D721Med (cell line): ENCODE measurements around the gene MYO6.

Experiments
- DNase-seq: peaks from one replicate; pipeline ENCODE4 v3.0.0; 2011; ENCODE audit warnings: low spot score; ENCODE audit not compliant: insufficient read length
- FAIRE-seq: peaks from 2 replicates; lab custom pipeline; 2011; peaks lifted over from hg19 to GRCh38; lab: Jason Lieb, UNC
- TF ChIP-seq, protein P1 (sequence below): IDR thresholded peaks from 2 replicates; pipeline ENCODE4 v1.5.1; 2012; ENCODE audit warnings: mild to moderate bottlenecking, control low read depth; ENCODE audit not compliant: insufficient read depth; ENCODE audit errors: missing control alignments

Gene MYO6

DNA sequence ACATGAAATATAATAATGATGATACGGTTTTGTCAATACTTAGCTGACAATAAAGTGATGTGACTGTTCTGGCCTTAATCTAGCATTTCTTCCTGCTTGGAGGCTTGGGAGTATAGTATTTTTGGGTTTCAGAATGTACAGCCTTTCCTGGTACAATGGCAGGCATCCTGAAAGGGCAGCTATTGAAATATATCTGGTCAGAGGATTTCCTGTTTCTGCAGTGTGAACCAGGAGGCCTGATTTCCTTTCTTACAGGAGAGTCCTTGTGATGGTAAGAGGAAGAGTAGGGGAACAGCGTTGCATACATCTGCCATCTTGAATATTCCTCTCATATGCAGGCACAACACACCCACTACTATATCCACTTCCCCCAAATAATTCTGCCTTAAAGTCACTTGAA, 93.7 kb downstream of the MYO6 start:
- TF ChIP-seq, protein P1, sequence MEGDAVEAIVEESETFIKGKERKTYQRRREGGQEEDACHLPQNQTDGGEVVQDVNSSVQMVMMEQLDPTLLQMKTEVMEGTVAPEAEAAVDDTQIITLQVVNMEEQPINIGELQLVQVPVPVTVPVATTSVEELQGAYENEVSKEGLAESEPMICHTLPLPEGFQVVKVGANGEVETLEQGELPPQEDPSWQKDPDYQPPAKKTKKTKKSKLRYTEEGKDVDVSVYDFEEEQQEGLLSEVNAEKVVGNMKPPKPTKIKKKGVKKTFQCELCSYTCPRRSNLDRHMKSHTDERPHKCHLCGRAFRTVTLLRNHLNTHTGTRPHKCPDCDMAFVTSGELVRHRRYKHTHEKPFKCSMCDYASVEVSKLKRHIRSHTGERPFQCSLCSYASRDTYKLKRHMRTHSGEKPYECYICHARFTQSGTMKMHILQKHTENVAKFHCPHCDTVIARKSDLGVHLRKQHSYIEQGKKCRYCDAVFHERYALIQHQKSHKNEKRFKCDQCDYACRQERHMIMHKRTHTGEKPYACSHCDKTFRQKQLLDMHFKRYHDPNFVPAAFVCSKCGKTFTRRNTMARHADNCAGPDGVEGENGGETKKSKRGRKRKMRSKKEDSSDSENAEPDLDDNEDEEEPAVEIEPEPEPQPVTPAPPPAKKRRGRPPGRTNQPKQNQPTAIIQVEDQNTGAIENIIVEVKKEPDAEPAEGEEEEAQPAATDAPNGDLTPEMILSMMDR = no peak
- DNase-seq = no peak
- FAIRE-seq = no peak

DNA sequence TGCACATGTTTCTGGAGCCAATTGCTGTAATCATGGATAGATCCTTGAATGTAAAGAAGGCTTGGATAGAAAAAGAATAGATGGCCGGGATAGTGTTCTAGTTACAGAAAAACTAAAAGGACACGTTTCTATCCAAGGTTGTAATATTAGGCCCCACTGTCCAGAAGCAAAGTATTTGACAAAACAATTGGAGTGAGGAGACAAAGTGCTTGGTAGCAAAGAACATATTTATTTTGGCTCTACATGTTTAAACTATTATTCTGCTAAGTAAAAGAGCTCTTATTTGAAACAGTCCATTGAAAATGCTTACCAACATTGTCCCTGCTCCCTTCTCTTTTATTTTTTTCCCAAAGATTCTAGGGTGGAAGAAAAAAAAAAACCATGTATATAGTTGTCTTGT, 94.4 kb downstream of the MYO6 start:
- no peak for FAIRE-seq
- no peak for DNase-seq
- TF ChIP-seq, protein P1 = no peak

DNA sequence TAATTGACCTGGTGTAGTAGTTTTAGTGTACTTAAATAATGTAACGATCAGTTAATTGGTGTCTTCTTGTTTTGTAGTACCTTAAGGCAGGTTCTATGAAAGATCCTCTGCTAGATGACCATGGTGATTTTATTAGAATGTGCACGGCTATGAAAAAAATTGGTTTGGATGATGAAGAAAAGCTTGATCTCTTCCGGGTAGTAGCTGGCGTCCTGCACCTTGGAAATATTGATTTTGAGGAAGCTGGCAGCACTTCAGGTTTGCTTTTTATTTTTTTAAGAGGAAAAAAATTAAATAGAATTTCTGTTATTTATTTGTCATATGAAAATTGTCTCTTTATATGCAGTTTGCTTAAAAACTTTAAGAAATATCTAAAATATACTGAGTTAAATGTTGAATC, 99.2 kb downstream of the MYO6 start:
- no peak for FAIRE-seq
- TF ChIP-seq, protein P1 = no peak
- DNase-seq = no peak

DNA sequence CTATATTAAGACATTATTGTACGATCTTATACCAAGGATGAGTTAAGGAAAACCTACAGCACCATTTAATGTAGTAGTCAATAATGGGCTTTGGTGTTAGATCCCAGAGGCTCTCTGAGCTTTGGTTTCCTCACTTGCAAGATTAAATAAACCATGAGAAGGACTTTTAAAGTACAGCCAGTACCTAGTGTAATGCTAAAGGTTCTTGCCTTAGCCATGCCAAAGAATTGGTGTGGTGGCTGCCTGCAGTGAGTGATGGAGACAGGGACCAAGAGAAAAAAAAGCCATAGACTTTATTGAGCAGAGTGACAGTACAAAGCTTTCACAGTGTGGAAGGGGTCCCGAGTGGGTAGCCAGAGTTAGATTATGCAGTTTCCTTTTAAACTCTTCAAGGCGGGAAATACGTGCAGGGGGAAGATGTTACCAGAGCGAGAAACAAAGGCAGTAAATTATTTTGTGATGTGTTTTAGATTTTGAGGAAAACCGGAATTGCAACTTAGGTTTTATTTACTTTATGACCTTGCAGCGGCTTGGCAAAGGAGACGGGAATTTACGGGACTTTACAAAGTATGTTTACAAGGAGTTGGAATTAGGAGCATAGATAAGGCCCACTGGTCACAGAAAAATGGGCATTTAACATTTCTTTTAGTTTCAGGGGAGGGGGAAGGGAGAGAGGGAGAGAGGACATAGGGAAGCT, 100.4 kb downstream of the MYO6 start:
- DNase-seq = no peak
- FAIRE-seq = no peak

DNA sequence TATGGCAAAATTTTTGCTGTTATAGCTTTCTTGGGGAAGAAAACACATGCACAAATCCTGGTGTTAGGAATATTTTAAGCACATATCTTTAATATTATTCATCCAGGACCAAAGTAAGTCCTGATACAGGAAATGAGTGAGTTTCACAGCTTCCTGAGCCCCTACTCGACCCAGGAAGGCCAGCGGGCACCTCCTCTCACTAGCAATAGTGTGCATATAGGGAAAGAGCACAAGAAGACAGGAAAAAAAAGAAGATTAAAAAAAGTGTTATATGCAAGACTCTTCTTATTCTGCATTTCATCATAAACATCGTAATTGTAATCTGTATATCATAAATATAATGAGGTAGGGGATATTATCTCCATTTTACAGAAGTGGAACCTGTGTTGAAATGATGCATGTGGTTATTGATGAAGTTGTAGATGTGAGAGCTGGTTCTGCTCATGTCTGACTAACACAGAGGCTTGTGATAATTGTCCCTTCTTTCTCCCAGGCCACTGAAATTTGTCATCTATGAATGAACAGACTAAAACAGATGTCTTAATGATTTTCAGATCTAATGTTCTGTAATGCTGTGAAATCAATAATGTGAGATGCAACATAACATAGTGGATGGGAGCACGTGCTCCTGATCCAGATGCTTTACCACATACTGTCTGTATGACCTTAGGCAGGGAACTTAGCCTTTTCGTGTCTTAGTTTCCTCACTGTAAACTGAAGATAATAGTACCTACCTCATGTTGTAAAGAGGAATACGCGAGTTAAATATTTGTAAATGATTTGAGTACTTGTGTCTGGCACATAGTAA, 101.2 kb downstream of the MYO6 start:
- FAIRE-seq = peak; percentile 11

More for the DNA sequence above, 100.4 kb downstream of the MYO6 start:
- TF ChIP-seq, protein P1 = no peak

DNA sequence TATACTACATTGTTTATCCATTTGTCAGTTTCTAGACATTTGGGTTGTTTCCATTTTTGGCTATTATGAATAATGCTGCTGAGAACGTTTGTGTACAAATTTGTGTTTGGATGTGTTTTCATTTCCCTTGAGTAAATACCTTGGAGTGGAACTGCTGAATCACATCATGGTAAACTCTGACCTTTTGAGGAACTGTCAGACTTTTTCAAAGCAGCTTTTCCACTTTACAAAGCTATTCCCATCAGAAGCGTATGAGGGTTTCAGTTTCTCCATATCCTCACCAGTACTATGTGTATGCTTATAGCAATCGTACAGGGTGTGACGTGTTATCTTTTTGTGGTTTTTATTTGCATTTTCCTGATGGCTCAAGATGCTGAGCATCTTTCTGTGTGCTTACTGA, 103.7 kb downstream of the MYO6 start:
- FAIRE-seq (no peak), DNase-seq (no peak)
- TF ChIP-seq, protein P1 = no peak

More for the DNA sequence above, 101.2 kb downstream of the MYO6 start:
- TF ChIP-seq, protein P1 = no peak
- no peak for DNase-seq

DNA sequence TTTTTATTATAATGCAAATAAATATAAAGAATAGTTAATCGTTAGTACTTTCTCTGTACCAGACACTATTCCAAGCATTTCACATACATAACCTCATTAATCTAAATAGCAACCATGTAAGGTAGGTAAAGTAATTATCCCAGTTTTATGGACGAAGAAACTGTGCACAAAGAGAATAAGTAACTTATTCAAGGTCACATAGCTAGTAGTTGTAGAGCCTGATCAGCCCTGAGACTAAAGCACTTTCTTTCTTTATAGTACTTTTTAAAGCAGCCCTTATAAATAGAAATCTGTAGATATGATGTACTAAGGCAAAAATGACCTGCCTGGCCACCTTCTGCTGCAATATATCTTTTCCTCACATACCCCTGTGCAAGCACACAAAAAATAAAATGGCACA, 104.8 kb downstream of the MYO6 start:
- DNase-seq (no peak), FAIRE-seq (no peak)
- TF ChIP-seq, protein P1 = no peak
